ENCODE data around the gene DNAJB6.

The DNAJB6 gene

GRCh38 chr7:157358753-157359096 is 21.9 kb downstream of the DNAJB6 start:
- CTCF ChIA-PET: interaction anchor here (1.6 kb wide), 1 partner anchor 9 kb away, joined by 6 read pairs; no protein-coding TSS in a partner anchor
- TF ChIP-seq ARNT (IDR thresholded peaks at IDR 0.05) (no peak), TARDBP (IDR thresholded peaks at IDR 0.05) (no peak), ZNF384 (IDR thresholded peaks at IDR 0.05) (no peak), FOXM1 (IDR thresholded peaks at IDR 0.05; ENCODE audit: borderline replicate concordance) (no peak), PKNOX1 (IDR thresholded peaks at IDR 0.05) (peak; percentile 86), BHLHE40 (IDR thresholded peaks at IDR 0.05; ENCODE audit: borderline replicate concordance) (no peak), HDGF (IDR thresholded peaks at IDR 0.05; ENCODE audit: borderline replicate concordance) (no peak), ELF4 (IDR thresholded peaks at IDR 0.05) (no peak)
- POLR2A ChIA-PET: interaction anchor here (1.4 kb wide), 1 partner anchor 10 kb away, joined by 3 read pairs; no protein-coding TSS in a partner anchor
- no peak for DNase-seq (ENCODE audit: extremely low spot score)

GRCh38 chr7:157359581-157359980 is 22.8 kb downstream of the DNAJB6 start:
- CTCF ChIA-PET: interaction anchor here (1.6 kb wide), 1 partner anchor 10 kb away, joined by 6 read pairs; no protein-coding TSS in a partner anchor
- TF ChIP-seq ARNT (IDR thresholded peaks at IDR 0.05) (no peak), CTBP1 (IDR thresholded peaks at IDR 0.05; ENCODE audit: borderline replicate concordance) (no peak), NFRKB (IDR thresholded peaks at IDR 0.05) (no peak), SUZ12 (IDR thresholded peaks at IDR 0.05) (no peak), PKNOX1 (IDR thresholded peaks at IDR 0.05) (no peak)
- POLR2A ChIA-PET: interaction anchor here (1.4 kb wide), 1 partner anchor 11 kb away, joined by 3 read pairs; no protein-coding TSS in a partner anchor

GRCh38 chr7:157360483-157361025 is 23.8 kb downstream of the DNAJB6 start:
- POLR2A ChIA-PET: no interaction called here
- no peak for DNase-seq (ENCODE audit: extremely low spot score)
- TF ChIP-seq SUZ12 (IDR thresholded peaks at IDR 0.05) (no peak), NFRKB (IDR thresholded peaks at IDR 0.05) (no peak), SP1 (IDR thresholded peaks at IDR 0.05) (no peak), FOXA1 (IDR thresholded peaks at IDR 0.05) (no peak), CTBP1 (IDR thresholded peaks at IDR 0.05; ENCODE audit: borderline replicate concordance) (no peak), PKNOX1 (IDR thresholded peaks at IDR 0.05) (no peak), TARDBP (IDR thresholded peaks at IDR 0.05) (no peak)
- CTCF ChIA-PET: no interaction called here

More at GRCh38 chr7:157359581-157359980, 22.8 kb downstream of the DNAJB6 start:
- DNase-seq (ENCODE audit: extremely low spot score): no peak

GRCh38 chr7:157361537-157361936 is 24.7 kb downstream of the DNAJB6 start:
- no peak for DNase-seq (ENCODE audit: extremely low spot score)
- ChIA-PET POLR2A (no interaction called here), CTCF (no interaction called here)

GRCh38 chr7:157362729-157363128 is 25.9 kb downstream of the DNAJB6 start:
- DNase-seq (ENCODE audit: extremely low spot score): no peak
- ChIA-PET CTCF (no interaction called here), POLR2A (no interaction called here)
- TF ChIP-seq FOXA1 (IDR thresholded peaks at IDR 0.05) (no peak), SP1 (IDR thresholded peaks at IDR 0.05) (no peak), FOXK2 (IDR thresholded peaks at IDR 0.05) (no peak), PKNOX1 (IDR thresholded peaks at IDR 0.05) (no peak), FOXM1 (IDR thresholded peaks at IDR 0.05; ENCODE audit: borderline replicate concordance) (no peak), HDGF (IDR thresholded peaks at IDR 0.05; ENCODE audit: borderline replicate concordance) (no peak), TARDBP (IDR thresholded peaks at IDR 0.05) (no peak), NFRKB (IDR thresholded peaks at IDR 0.05) (no peak), SUZ12 (IDR thresholded peaks at IDR 0.05) (no peak), LEF1 (IDR thresholded peaks at IDR 0.05; ENCODE audit: borderline replicate concordance) (no peak), CTBP1 (IDR thresholded peaks at IDR 0.05; ENCODE audit: borderline replicate concordance) (no peak), BHLHE40 (IDR thresholded peaks at IDR 0.05; ENCODE audit: borderline replicate concordance) (no peak), ZNF384 (IDR thresholded peaks at IDR 0.05) (no peak), L3MBTL2 (conservative IDR thresholded peaks at IDR 0.05) (no peak), ELF4 (IDR thresholded peaks at IDR 0.05) (no peak), ARNT (IDR thresholded peaks at IDR 0.05) (no peak)

More at GRCh38 chr7:157361537-157361936, 24.7 kb downstream of the DNAJB6 start:
- no peak for TF ChIP-seq ZNF384 (IDR thresholded peaks at IDR 0.05)
- no peak for TF ChIP-seq SUZ12 (IDR thresholded peaks at IDR 0.05)
- no peak for TF ChIP-seq CTBP1 (IDR thresholded peaks at IDR 0.05; ENCODE audit: borderline replicate concordance)
- no peak for TF ChIP-seq FOXK2 (IDR thresholded peaks at IDR 0.05)
- TF ChIP-seq NFRKB (IDR thresholded peaks at IDR 0.05): no peak
- TF ChIP-seq ARNT (IDR thresholded peaks at IDR 0.05): no peak
- TF ChIP-seq BHLHE40 (IDR thresholded peaks at IDR 0.05; ENCODE audit: borderline replicate concordance): no peak
- TF ChIP-seq LEF1 (IDR thresholded peaks at IDR 0.05; ENCODE audit: borderline replicate concordance): no peak
- TF ChIP-seq L3MBTL2 (conservative IDR thresholded peaks at IDR 0.05): no peak
- TF ChIP-seq FOXA1 (IDR thresholded peaks at IDR 0.05): no peak
- TF ChIP-seq HDGF (IDR thresholded peaks at IDR 0.05; ENCODE audit: borderline replicate concordance): no peak
- TF ChIP-seq PKNOX1 (IDR thresholded peaks at IDR 0.05): no peak
- no peak for TF ChIP-seq SP1 (IDR thresholded peaks at IDR 0.05)
- TF ChIP-seq TARDBP (IDR thresholded peaks at IDR 0.05): no peak
- no peak for TF ChIP-seq ELF4 (IDR thresholded peaks at IDR 0.05)
- TF ChIP-seq FOXM1 (IDR thresholded peaks at IDR 0.05; ENCODE audit: borderline replicate concordance): no peak
